ENCODE results near the gene EIF4G2.

The EIF4G2 gene

GRCh38 chr11:10808235-10808552 is 532 bp downstream of the EIF4G2 start:
- DNase-seq (ENCODE audit: low read depth in 2 of 2): no peak

GRCh38 chr11:10807493-10808234 is 1.1 kb downstream of the EIF4G2 start:
- DNase-seq (ENCODE audit: low read depth in 2 of 2): peak in 1 of 2 donors; percentile 20

GRCh38 chr11:10806206-10806605 is 2.5 kb downstream of the EIF4G2 start:
- no peak for DNase-seq (ENCODE audit: low read depth in 2 of 2)

- DNase-seq (ENCODE audit: low read depth in 2 of 2): no peak
Measured at GRCh38 chr11:10805741-10806140, 3.0 kb downstream of the EIF4G2 start.

GRCh38 chr11:10803676-10804075 is 5.0 kb downstream of the EIF4G2 start:
- DNase-seq (ENCODE audit: low read depth in 2 of 2): no peak

- DNase-seq (ENCODE audit: low read depth in 2 of 2): no peak
Measured at GRCh38 chr11:10800292-10800691, 8.4 kb downstream of the EIF4G2 start.

- no peak for DNase-seq (ENCODE audit: low read depth in 2 of 2)
Measured at GRCh38 chr11:10798330-10798928, 10.3 kb downstream of the EIF4G2 start.

- no peak for DNase-seq (ENCODE audit: low read depth in 2 of 2)
Measured at GRCh38 chr11:10797531-10797930, 11.2 kb downstream of the EIF4G2 start.

GRCh38 chr11:10797001-10797400 is 11.7 kb downstream of the EIF4G2 start:
- no peak for DNase-seq (ENCODE audit: low read depth in 2 of 2)

- no peak for DNase-seq (ENCODE audit: low read depth in 2 of 2)
Measured at GRCh38 chr11:10796191-10796590, 12.5 kb downstream of the EIF4G2 start.

GRCh38 chr11:10793470-10794255 is 15.1 kb downstream of the EIF4G2 start:
- DNase-seq (ENCODE audit: low read depth in 2 of 2): no peak

GRCh38 chr11:10792385-10793068 is 16.2 kb downstream of the EIF4G2 start:
- peak; percentile 75 to 86 for DNase-seq (ENCODE audit: low read depth in 2 of 2)

GRCh38 chr11:10786451-10786850 is 22.3 kb downstream of the EIF4G2 start:
- DNase-seq (ENCODE audit: low read depth in 2 of 2): no peak

- no peak for DNase-seq (ENCODE audit: low read depth in 2 of 2)
Measured at GRCh38 chr11:10785146-10785474, 23.6 kb downstream of the EIF4G2 start.

GRCh38 chr11:10784232-10785145 is 24.2 kb downstream of the EIF4G2 start:
- DNase-seq (ENCODE audit: low read depth in 2 of 2): no peak

GRCh38 chr11:10780040-10780439 is 28.7 kb downstream of the EIF4G2 start:
- no peak for DNase-seq (ENCODE audit: low read depth in 2 of 2)

GRCh38 chr11:10779086-10779485 is 29.6 kb downstream of the EIF4G2 start:
- no peak for DNase-seq (ENCODE audit: low read depth in 2 of 2)

- DNase-seq (ENCODE audit: low read depth in 2 of 2): no peak
Measured at GRCh38 chr11:10778217-10778970, 30.3 kb downstream of the EIF4G2 start.

- DNase-seq (ENCODE audit: low read depth in 2 of 2): no peak
Measured at GRCh38 chr11:10777806-10778205, 30.9 kb downstream of the EIF4G2 start.

- no peak for DNase-seq (ENCODE audit: low read depth in 2 of 2)
Measured at GRCh38 chr11:10777393-10777793, 31.3 kb downstream of the EIF4G2 start.

GRCh38 chr11:10774811-10775210 is 33.9 kb downstream of the EIF4G2 start:
- no peak for DNase-seq (ENCODE audit: low read depth in 2 of 2)
